Mucosa of rectum (tissue), 2 donors: ENCODE data around the gene F11R.

Source experiments
- H3K27ac ChIP-seq, 2 donors: one replicate each; pipeline ENCODE4 v1.7.0; 2013; ENCODE audit warnings: inconsistent platforms in 2 of 2, low read depth in 2 of 2, low read length in 2 of 2
- H3K27me3 ChIP-seq, 2 donors: one replicate each; pipeline ENCODE4 v1.7.0; 2013; ENCODE audit warnings: low read length in 2 of 2; ENCODE audit not compliant: control insufficient read depth in 2 of 2, insufficient read depth in 2 of 2
- H3K36me3 ChIP-seq, 2 donors: one replicate each; pipeline ENCODE4 v1.7.0; 2013; ENCODE audit warnings: low read length in 2 of 2; ENCODE audit not compliant: control insufficient read depth in 2 of 2, insufficient read depth in 2 of 2
- H3K4me1 ChIP-seq, 2 donors: one replicate each; pipeline ENCODE4 v1.7.0; 2013; ENCODE audit warnings: low read length in 2 of 2, mild to moderate bottlenecking in 1 of 2; ENCODE audit not compliant: control insufficient read depth in 2 of 2, insufficient read depth in 2 of 2
- H3K4me3 ChIP-seq, 2 donors: one replicate each; pipeline ENCODE4 v1.7.0; 2013; ENCODE audit warnings: low read length in 2 of 2
- H3K9ac ChIP-seq, 2 donors: one replicate each; pipeline ENCODE4 v1.7.0; 2013; ENCODE audit warnings: low read length in 2 of 2, low read depth in 1 of 2, mild to moderate bottlenecking in 1 of 2
- H3K9me3 ChIP-seq, 2 donors: one replicate each; pipeline ENCODE4 v1.7.0; 2013; ENCODE audit warnings: low read length in 2 of 2; ENCODE audit not compliant: control insufficient read depth in 2 of 2
- donor health status: healthy.
- donor health status: Normal muscosa, but diverticular disease.

Gene F11R

DNA sequence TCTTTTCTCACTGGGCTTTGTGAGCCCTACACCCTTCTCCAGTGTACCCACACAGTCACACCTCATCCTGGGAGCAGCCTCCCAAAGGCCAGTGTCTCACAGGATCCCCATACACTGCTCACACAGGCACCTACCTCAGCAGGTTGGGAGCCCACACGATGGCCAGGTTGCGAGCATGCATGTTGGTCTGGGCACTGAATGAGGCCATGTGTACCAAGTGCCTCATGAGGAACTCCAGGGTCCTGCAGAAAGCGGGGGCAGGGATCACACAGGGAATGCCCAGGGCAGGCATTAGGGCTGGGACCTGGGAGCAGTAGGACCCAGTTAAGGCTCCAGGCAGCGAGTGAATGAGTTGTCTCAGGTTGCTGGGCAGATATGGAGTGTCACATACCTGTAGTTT is 33.3 kb upstream of the F11R start:
- Histone ChIP-seq H3K4me3 (no peak overlapping the region), H3K9me3 (no peaks in the 10 kb centered on the region), H3K27me3 (no peaks in the 10 kb centered on the region), H3K27ac (no peak overlapping the region), H3K36me3 (peaks cover 0 to 38% of the 10 kb centered on the region in 2 donors), H3K9ac (no peak overlapping the region), H3K4me1 (no peaks in the 10 kb centered on the region)

DNA sequence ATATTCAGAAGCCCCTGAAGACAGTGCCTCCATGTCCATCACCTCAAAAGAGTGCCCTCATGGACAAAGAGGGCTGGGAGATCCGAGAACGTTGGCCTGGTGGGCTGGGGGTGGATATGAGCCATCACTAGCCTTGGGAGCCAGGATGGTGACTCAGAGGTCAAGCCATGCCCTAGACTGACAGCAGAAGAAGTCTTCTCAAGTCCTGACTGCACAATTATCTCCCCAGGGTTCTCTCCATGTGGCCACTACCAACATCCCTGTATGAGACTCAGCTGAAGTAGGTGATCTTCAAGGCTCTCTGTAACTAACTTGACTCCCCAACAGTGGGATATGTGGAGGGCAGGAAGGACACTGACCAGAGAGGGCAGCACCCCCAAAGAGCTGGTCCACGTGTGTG is 31.9 kb upstream of the F11R start:
- no peak overlapping the region for H3K9ac ChIP-seq
- H3K36me3 ChIP-seq: peaks cover 0 to 38% of the 10 kb centered on the region in 2 donors
- H3K4me1 ChIP-seq: no peaks in the 10 kb centered on the region
- no peak overlapping the region for H3K4me3 ChIP-seq
- H3K27ac ChIP-seq: no peak overlapping the region
- no peaks in the 10 kb centered on the region for H3K27me3 ChIP-seq
- H3K9me3 ChIP-seq: no peaks in the 10 kb centered on the region

DNA sequence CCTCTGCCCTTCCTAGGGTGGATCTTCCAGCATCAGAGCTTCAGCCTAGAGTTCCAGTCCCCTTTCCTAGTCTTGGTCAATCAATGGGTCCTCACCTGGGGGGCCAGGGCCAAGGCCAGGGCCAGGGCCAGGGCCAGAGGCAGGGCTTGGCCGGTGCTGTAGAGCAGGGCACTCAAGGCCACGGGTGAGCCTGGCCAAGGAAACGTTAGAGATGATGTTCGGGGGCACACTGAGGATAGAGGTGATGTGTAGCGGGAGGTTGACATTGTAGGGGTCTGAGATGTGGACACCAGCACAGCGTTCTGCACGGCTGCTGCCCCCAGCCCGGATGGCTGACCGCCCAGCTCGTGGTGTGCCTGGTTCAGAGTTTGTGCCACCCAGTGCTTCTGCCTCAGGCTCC is 30.3 kb upstream of the F11R start:
- H3K4me1 ChIP-seq: peaks cover 0 to 14% of the 10 kb centered on the region in 2 donors
- peaks cover 0 to 33% of the 10 kb centered on the region in 2 donors for H3K36me3 ChIP-seq
- no peak overlapping the region for H3K4me3 ChIP-seq
- H3K9me3 ChIP-seq: no peaks in the 10 kb centered on the region
- no peak overlapping the region for H3K9ac ChIP-seq
- H3K27me3 ChIP-seq: no peaks in the 10 kb centered on the region
- H3K27ac ChIP-seq: no peak overlapping the region

DNA sequence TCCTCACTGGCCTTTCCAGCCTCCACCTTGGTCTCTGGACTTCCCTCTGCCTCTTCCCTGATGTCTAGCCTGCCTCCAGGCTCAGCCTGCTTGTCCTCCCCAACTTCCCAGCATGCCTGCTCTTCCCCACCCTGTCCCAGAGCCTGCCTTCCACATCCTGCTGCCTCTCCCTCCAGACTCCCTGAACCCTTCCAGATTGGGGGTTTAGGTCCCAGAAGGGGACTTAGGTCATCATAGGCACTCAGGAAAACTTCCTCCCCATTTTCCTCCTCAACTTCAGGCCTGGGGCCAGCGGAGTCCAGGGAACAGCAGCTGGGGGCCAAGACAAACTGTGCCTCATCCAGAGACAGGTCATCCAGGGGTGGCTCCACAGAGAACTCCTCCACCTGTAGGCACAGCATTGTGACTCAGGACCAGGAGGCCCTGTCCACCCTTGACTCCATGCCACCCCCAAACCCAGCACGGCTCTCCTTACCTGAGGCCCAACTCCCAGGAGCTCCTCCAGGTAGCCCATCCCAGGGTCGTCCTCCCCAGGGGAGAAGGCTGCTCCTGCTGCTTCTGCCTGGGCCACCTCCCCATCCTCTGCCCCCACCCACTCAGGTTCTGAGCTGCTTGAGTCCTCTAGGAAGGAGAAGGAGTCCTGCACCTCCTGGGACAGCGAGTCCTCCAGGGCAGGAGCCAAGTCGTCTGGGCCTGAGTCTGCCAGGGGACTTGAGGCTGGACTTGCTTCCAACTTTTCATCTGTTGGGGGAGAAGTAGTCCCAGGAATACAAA is 28.2 kb upstream of the F11R start:
- Histone ChIP-seq H3K36me3 (peaks cover 0 to 22% of the 10 kb centered on the region in 2 donors), H3K4me3 (no peak overlapping the region), H3K27ac (no peak overlapping the region), H3K9ac (no peak overlapping the region), H3K9me3 (no peaks in the 10 kb centered on the region), H3K27me3 (no peaks in the 10 kb centered on the region), H3K4me1 (peaks cover 4 to 21% of the 10 kb centered on the region in 2 donors)

DNA sequence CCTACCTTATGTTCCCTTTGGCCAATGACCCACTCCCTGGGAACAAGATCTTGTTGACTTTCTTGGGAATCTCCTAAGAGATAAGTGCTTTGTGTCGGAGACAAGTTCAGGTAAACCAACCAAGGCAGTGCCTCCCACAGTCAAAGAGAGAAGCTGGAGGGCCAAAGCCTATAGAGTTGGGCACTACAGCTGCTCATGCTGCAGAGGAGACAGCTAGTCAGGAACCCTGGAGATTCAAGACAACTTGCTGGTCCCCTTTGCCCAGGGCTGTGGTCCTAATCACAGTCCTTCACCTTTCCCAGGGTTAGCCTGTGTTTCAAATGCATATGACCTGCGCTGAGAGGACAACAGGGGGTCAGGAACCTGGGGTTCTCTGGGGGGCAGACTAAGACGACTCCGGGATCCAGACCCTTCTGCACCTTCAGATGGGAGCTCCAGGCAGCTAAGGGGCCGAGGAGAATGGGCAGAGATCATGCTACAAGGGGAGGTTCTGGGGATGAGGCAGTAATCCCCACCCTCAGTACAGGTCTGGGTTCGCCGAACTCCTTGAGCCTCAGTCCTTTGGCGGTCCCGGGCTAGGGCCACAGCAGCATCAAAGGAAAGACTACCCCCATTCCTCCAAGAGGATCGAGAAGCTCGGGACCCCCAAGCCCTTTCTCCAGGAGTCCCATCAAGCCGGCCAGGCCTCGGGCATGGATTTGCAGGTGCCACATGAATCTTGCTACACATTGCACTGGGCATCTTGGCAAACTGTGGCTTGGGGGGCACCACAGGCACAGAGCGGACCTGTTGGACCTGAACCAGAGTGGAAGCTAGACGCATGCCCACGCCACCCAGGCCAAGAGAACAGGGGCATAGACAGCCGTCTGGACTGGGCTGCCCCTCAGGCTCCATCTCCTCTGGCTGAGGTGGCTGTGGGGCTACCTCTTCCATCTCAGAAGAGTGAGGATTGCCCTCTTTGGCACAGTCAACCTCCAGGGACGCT is 26.8 kb upstream of the F11R start:
- no peak overlapping the region for H3K9ac ChIP-seq
- H3K27ac ChIP-seq: peak overlapping the region; percentile 20 to 98
- H3K4me3 ChIP-seq: no peak overlapping the region

DNA sequence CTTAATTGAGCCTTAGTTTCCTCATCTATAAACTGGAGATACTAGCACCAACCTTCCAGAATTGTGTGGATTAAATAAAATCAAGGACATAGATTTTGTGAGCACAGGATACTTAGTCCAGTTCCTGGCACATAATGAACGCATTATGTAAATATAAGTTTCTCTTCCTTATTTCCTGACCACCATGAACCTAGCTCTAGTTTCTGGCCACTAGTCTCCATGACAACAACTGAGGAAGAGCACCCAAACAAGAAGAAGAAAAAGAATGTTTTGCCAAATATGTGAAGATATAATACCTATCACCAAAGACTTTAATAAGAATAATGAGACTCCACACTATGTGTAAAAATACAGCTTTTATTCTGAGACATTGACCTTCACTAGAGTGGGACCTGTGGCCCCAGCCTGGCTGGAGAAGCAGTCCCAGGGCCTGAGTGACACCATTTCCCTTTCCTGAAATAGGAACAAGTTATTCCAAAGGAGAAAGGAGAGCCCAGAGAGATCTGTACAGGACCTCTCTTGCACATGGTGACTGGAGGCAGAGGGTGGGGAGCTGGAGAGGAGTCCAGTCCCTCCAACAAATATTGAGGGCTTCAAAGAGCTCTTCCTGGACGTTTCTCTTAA is 25.8 kb upstream of the F11R start:
- H3K36me3 ChIP-seq: peaks cover 13 to 17% of the 10 kb centered on the region in 2 donors
- no peaks in the 10 kb centered on the region for H3K27me3 ChIP-seq
- peak overlapping the region; percentile 94 to 98 for H3K27ac ChIP-seq
- peak overlapping the region; percentile 78 to 93 for H3K4me3 ChIP-seq
- H3K9me3 ChIP-seq: no peaks in the 10 kb centered on the region
- H3K9ac ChIP-seq: peak overlapping the region; percentile 96 to 100
- peaks cover 6 to 22% of the 10 kb centered on the region in 2 donors for H3K4me1 ChIP-seq

More for the DNA sequence above, 26.8 kb upstream of the F11R start:
- Histone ChIP-seq H3K4me1 (peaks cover 6 to 22% of the 10 kb centered on the region in 2 donors), H3K27me3 (no peaks in the 10 kb centered on the region), H3K9me3 (no peaks in the 10 kb centered on the region), H3K36me3 (peaks cover 4 to 14% of the 10 kb centered on the region in 2 donors)

DNA sequence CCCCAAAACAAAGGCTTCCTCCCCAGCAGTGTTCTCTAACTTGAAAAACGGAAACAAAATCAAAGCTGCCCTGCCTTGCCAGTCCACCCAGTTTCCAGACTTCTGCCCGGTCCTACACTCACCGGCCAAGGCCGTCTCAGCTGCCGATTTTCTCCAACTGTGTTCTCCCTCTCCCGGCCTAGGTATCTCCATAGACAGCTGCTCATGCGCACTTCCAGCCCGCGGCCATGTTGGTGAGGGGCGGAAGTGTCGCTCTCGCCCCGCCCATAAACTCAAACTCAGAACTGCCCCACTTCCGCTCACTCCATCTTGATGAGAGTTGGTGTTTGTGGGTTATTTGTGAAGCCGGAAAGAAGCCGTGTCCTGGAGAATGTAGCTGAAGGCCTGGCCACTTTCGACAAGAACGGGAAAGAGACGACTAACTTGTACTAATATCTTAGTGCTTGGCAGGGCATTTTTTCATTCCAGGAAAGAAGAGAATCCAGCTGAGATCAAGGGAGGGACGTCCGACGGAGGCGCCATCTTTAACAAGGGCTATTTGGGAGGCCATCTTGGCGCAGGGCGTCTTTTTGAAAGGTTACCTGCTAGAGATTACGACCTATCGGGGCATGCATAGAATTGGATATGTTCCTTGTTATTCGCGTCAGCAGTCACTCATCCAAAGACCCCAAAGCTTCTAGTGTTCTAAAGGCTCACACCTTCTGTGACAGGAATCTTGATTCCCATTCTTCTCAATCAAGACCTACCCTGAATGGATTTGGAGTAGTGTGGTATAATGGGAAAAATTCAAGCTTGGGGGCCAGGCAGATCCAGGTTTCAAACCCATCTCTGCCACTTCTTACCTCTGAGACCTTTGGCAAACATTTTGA is 25.0 kb upstream of the F11R start, which contains the start of gene USF1:
Gene USF1 (minus strand): TSS at position 242 of the 869 bp plus-strand sequence. CDS start 2,702 bp downstream, outside the sequence.
- Histone ChIP-seq H3K4me1 (peaks cover 6 to 26% of the 10 kb centered on the region in 2 donors), H3K27me3 (no peaks in the 10 kb centered on the region), H3K36me3 (peaks cover 20 to 23% of the 10 kb centered on the region in 2 donors), H3K4me3 (peak within 1 kb of the TSS; percentile 78 to 93), H3K9ac (peak within 1 kb of the TSS; percentile 96 to 100), H3K9me3 (no peaks in the 10 kb centered on the region), H3K27ac (peak within 1 kb of the TSS; percentile 94 to 98)

DNA sequence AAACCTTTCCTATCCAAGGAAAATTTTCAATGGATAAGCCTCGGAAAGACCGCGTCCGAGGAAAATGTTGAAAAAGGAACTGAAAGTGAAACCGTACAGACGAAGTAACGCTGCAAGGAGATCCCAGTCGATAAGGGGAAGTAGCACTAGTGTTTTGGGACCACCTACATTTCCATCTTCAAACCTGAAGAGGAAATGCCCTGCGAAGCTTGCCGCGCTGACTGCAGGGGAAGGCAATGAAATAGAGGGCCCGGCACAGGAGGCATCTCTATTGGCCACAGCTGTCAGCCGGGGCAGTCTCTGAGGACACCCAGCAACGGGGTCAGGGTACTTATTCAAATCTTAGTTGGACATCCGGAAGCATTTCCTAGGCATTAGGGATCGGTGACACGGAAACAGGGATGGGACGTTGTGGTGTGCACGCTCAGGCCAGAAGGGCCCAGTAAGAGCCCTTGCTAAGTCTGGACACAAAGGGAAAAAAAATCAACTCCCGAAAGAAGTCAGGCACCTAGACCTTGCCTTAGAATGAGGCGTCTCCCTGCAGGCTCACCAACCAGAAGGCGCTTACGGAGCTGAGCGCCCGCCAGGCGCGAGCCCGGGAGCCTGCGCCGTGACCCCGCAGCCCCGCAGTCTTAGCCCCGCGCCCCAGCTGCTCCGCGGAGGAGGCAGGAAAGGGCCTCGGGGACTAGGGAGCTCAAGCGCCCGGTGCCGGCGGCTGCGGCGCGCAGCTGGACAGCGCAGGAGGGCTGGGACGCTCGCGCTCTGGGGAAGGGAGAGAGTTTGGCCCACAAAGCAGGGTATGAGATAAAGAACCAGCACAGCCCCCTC is 24.2 kb upstream of the F11R start:
- Histone ChIP-seq H3K9ac (peak overlapping the region; percentile 96 to 100), H3K4me1 (peaks cover 8 to 26% of the 10 kb centered on the region in 2 donors), H3K4me3 (peak overlapping the region; percentile 78 to 93), H3K36me3 (peaks cover 27 to 31% of the 10 kb centered on the region in 2 donors), H3K27ac (peak overlapping the region; percentile 94 to 98), H3K9me3 (no peaks in the 10 kb centered on the region), H3K27me3 (no peaks in the 10 kb centered on the region)
